Mesenchymal stem cell (in vitro differentiated cells and primary cell): Measurements from ENCODE around the gene LARGE1.

ENCODE experiments used
- DNase-seq: peaks from one replicate; pipeline ENCODE4 v3.0.0-alpha.2; 2013
- H2AFZ ChIP-seq: one replicate; pipeline ENCODE4 v1.6.1; 2013; ENCODE audit warnings: low read depth, mild to moderate bottlenecking, control low read depth, inconsistent platforms, low read length, moderate library complexity
- H2AK5ac ChIP-seq: 2 replicates; pipeline ENCODE4 v1.6.1; 2013; ENCODE audit warnings: low read length, moderate library complexity, mild to moderate bottlenecking, inconsistent platforms; ENCODE audit not compliant: severe bottlenecking
- H2BK120ac ChIP-seq: one replicate; pipeline ENCODE4 v1.6.1; 2013; ENCODE audit warnings: low read depth, mild to moderate bottlenecking, inconsistent platforms, low read length, moderate library complexity
- H2BK12ac ChIP-seq, 2 experiments: one replicate each; pipeline ENCODE4 v1.6.1; 2013; ENCODE audit warnings: inconsistent platforms in 2 of 2, low read length in 2 of 2, mild to moderate bottlenecking in 2 of 2, moderate library complexity in 2 of 2, control low read depth in 1 of 2
- H2BK15ac ChIP-seq: one replicate; pipeline ENCODE4 v1.6.1; 2013; ENCODE audit warnings: mild to moderate bottlenecking, low read depth, inconsistent platforms; ENCODE audit not compliant: poor library complexity, severe bottlenecking
- H2BK5ac ChIP-seq: 2 replicates; pipeline ENCODE4 v1.6.1; 2013; ENCODE audit warnings: low read depth, mild to moderate bottlenecking, low read length, control low read depth, inconsistent platforms; ENCODE audit not compliant: poor library complexity, severe bottlenecking
- H3K14ac ChIP-seq, 2 experiments: one replicate each; pipeline ENCODE4 v1.6.1; 2013; ENCODE audit warnings: inconsistent platforms in 2 of 2, low read length in 2 of 2, control low read depth in 1 of 2, mild to moderate bottlenecking in 1 of 2, moderate library complexity in 1 of 2
- H3K18ac ChIP-seq, 2 experiments: one replicate each; pipeline ENCODE4 v1.6.1; 2013; ENCODE audit warnings: inconsistent platforms in 2 of 2, low read length in 2 of 2, control low read depth in 1 of 2, low read depth in 1 of 2, mild to moderate bottlenecking in 1 of 2
- H3K23ac ChIP-seq, 2 experiments: one replicate each; pipeline ENCODE4 v1.6.1; 2013; ENCODE audit warnings: inconsistent platforms in 2 of 2, low read length in 2 of 2, mild to moderate bottlenecking in 2 of 2, moderate library complexity in 2 of 2, control low read depth in 1 of 2
- H3K27ac ChIP-seq: 2 replicates; pipeline ENCODE4 v1.5.1; 2013; ENCODE audit warnings: mild to moderate bottlenecking, moderate library complexity, low read length, control low read depth, inconsistent platforms; ENCODE audit not compliant: poor library complexity, severe bottlenecking
- H3K27me3 ChIP-seq, 2 experiments: 2 replicates each; pipeline versions ENCODE4 v1.6.1 to v1.7.0; 2013; ENCODE audit warnings: low read length in 2 of 2, mild to moderate bottlenecking in 2 of 2, moderate library complexity in 2 of 2, control low read depth in 1 of 2, inconsistent platforms in 1 of 2; ENCODE audit not compliant: control insufficient read depth in 1 of 2, insufficient read depth in 1 of 2
- H3K36me3 ChIP-seq, 2 experiments: 2 replicates each; pipeline versions ENCODE4 v1.6.1 to v1.7.0; 2013; ENCODE audit warnings: low read length in 2 of 2, control low read depth in 1 of 2, inconsistent platforms in 1 of 2, low read depth in 1 of 2, mild to moderate bottlenecking in 1 of 2; ENCODE audit not compliant: insufficient read depth in 2 of 2, control insufficient read depth in 1 of 2
- H3K4ac ChIP-seq, 2 experiments: one replicate each; pipeline ENCODE4 v1.6.1; 2013; ENCODE audit warnings: inconsistent platforms in 2 of 2, low read length in 2 of 2, mild to moderate bottlenecking in 2 of 2, moderate library complexity in 2 of 2, control low read depth in 1 of 2, low read depth in 1 of 2
- H3K4me1 ChIP-seq: 2 replicates; pipeline ENCODE4 v1.6.1; 2013; ENCODE audit warnings: low read depth, low read length, control low read depth; ENCODE audit not compliant: control insufficient read depth, insufficient read depth
- H3K4me2 ChIP-seq: 2 replicates; pipeline ENCODE4 v1.6.1; 2013; ENCODE audit warnings: low read length, mild to moderate bottlenecking, inconsistent platforms; ENCODE audit not compliant: poor library complexity, severe bottlenecking
- H3K4me3 ChIP-seq, 2 experiments: 2 replicates each; pipeline versions ENCODE4 v1.5.1 to v1.7.0; 2013; ENCODE audit warnings: low read length in 2 of 2, mild to moderate bottlenecking in 2 of 2, control low read depth in 1 of 2, low read depth in 1 of 2; ENCODE audit not compliant: insufficient read depth in 1 of 2
- H3K79me1 ChIP-seq: replicated peaks from 2 replicates; pipeline ENCODE4 v1.6.1; 2013; ENCODE audit warnings: mild to moderate bottlenecking, control low read depth, low read length, inconsistent platforms; ENCODE audit not compliant: poor library complexity, severe bottlenecking
- H3K9ac ChIP-seq: 2 replicates; pipeline ENCODE4 v1.7.0; 2013; ENCODE audit warnings: mild to moderate bottlenecking, low read length, moderate library complexity
- H3K9me3 ChIP-seq: 2 replicates; pipeline ENCODE4 v1.7.0; 2013; ENCODE audit warnings: mild to moderate bottlenecking, low read length; ENCODE audit not compliant: control insufficient read depth
- H4K8ac ChIP-seq: one replicate; pipeline ENCODE4 v1.6.1; 2013; ENCODE audit warnings: inconsistent platforms, mild to moderate bottlenecking, low read length, moderate library complexity
- H4K91ac ChIP-seq: one replicate; pipeline ENCODE4 v1.6.1; 2013; ENCODE audit warnings: mild to moderate bottlenecking, low read length, inconsistent platforms
- WGBS: methylation state at CpG from one replicate; pipeline ENCODE4 v1.1.7; 2013; ENCODE audit warnings: mixed read lengths; 5-methylcytosine and 5-hydroxymethylcytosine counted together

Gene LARGE1

DNA sequence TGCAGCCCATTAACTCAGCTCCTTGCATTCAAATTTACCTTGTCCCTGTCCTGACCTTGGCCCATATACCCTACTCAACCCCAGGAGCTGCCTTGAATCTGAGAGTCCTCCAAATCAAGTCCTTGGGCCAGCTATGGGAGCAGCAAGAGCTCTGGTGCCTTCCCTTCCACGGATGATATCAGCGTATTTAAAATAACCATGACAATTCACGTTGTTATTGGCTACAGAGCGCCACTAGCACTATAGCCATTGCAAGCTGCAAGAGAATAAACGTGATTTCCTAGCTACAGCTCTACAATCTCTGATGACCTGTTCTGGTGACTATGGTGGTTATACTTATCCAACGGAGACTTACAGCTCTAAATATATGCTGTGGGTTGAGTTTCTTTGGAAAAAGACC, 357.8 kb downstream of the LARGE1 start:
- Histone ChIP-seq H3K4me2 (no peak overlapping the region), H3K4ac (no peak overlapping the region), H4K91ac (no peak overlapping the region), H2AFZ (no peak overlapping the region), H3K4me1 (no peaks in the 10 kb centered on the region), H4K8ac (no peak overlapping the region), H3K27me3 (no peaks in the 10 kb centered on the region), H3K23ac (no peak overlapping the region), H2BK15ac (no peak overlapping the region), H3K79me1 (no peaks in the 10 kb centered on the region), H3K36me3 (peaks cover 0 to 12% of the 10 kb centered on the region in 2 experiments), H2BK120ac (no peak overlapping the region), H2BK5ac (no peak overlapping the region), H3K4me3 (no peak overlapping the region), H3K27ac (no peak overlapping the region), H2AK5ac (no peak overlapping the region), H3K14ac (no peak overlapping the region), H3K9me3 (no peaks in the 10 kb centered on the region), H3K9ac (no peak overlapping the region), H3K18ac (no peak overlapping the region), H2BK12ac (no peak overlapping the region)
- 95% methylated on average over 6 of the region's 6 CpGs for WGBS
- no peak for DNase-seq

GRCh38 chr22:33561149-33561807, 359.0 kb downstream of the LARGE1 start:
- no peak overlapping the region for H4K91ac ChIP-seq
- H3K36me3 ChIP-seq: peaks cover 0 to 12% of the 10 kb centered on the region in 2 experiments
- no peak overlapping the region for H3K4me3 ChIP-seq

DNA sequence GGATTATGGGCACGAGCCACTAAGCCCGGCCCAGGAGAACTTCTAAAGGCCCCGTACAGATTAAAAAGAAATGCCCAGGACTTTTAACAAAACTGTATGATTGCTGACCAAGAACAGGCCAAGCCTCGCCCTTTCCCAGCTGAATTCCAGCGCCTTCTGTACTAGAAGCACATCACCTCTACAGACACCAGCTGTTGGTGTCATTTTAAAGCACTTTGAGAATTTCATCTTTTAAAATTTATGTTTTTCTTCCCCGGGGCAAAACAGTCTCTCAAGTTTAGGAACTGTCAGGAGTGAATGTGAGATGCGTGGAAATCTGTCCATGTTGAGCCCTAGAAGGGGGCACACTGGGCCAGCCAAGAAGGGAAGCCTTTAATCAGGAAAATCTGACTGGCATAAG, 362.4 kb downstream of the LARGE1 start:
- H2BK120ac ChIP-seq: no peak overlapping the region
- H3K18ac ChIP-seq: no peak overlapping the region
- no peaks in the 10 kb centered on the region for H3K9me3 ChIP-seq
- no peaks in the 10 kb centered on the region for H3K79me1 ChIP-seq
- peaks cover 3% of the 10 kb centered on the region for H3K4me1 ChIP-seq
- H2AFZ ChIP-seq: no peak overlapping the region
- no peak overlapping the region for H2BK12ac ChIP-seq
- H2BK15ac ChIP-seq: no peak overlapping the region
- over 99% methylated on average over 7 of the region's 7 CpGs for WGBS
- no peak overlapping the region for H3K27ac ChIP-seq
- no peak overlapping the region for H2AK5ac ChIP-seq
- peaks cover 0 to 18% of the 10 kb centered on the region in 2 experiments for H3K36me3 ChIP-seq
- no peak overlapping the region for H3K9ac ChIP-seq
- no peak overlapping the region for H3K4me2 ChIP-seq
- no peak overlapping the region for H3K14ac ChIP-seq
- no peak overlapping the region for H3K4ac ChIP-seq
- no peak for DNase-seq
- H3K27me3 ChIP-seq: peaks cover 0 to 5% of the 10 kb centered on the region in 2 experiments
- no peak overlapping the region for H3K4me3 ChIP-seq
- no peak overlapping the region for H3K23ac ChIP-seq
- H4K91ac ChIP-seq: no peak overlapping the region
- no peak overlapping the region for H4K8ac ChIP-seq
- H2BK5ac ChIP-seq: no peak overlapping the region

More at GRCh38 chr22:33561149-33561807, 359.0 kb downstream of the LARGE1 start:
- Histone ChIP-seq H2AK5ac (no peak overlapping the region), H4K8ac (no peak overlapping the region), H2BK12ac (no peak overlapping the region), H3K4me2 (no peak overlapping the region), H2AFZ (no peak overlapping the region), H3K27me3 (no peaks in the 10 kb centered on the region), H3K4me1 (peaks cover 3% of the 10 kb centered on the region), H3K18ac (no peak overlapping the region), H3K9ac (no peak overlapping the region), H3K9me3 (no peaks in the 10 kb centered on the region), H3K4ac (no peak overlapping the region), H3K27ac (no peak overlapping the region), H3K79me1 (no peaks in the 10 kb centered on the region), H3K14ac (no peak overlapping the region), H2BK15ac (no peak overlapping the region), H2BK5ac (no peak overlapping the region), H3K23ac (no peak overlapping the region), H2BK120ac (no peak overlapping the region)
- 94% methylated on average over 9 of the region's 9 CpGs for WGBS
- DNase-seq: no peak

- H2BK120ac ChIP-seq: no peak overlapping the region
- no peak overlapping the region for H4K8ac ChIP-seq
- H3K4me2 ChIP-seq: no peak overlapping the region
- H3K4me3 ChIP-seq: no peak overlapping the region
- H3K4me1 ChIP-seq: peaks cover 3% of the 10 kb centered on the region
- H3K9me3 ChIP-seq: no peaks in the 10 kb centered on the region
- DNase-seq: no peak
- H4K91ac ChIP-seq: no peak overlapping the region
- H2BK15ac ChIP-seq: no peak overlapping the region
- no peak overlapping the region for H2AFZ ChIP-seq
- H3K18ac ChIP-seq: no peak overlapping the region
- no peak overlapping the region for H3K14ac ChIP-seq
- H3K79me1 ChIP-seq: no peaks in the 10 kb centered on the region
- 92% methylated on average over 4 of the region's 5 CpGs for WGBS
- H3K9ac ChIP-seq: no peak overlapping the region
- no peak overlapping the region for H2BK5ac ChIP-seq
- H3K4ac ChIP-seq: no peak overlapping the region
- peaks cover 0 to 6% of the 10 kb centered on the region in 2 experiments for H3K36me3 ChIP-seq
- H3K27me3 ChIP-seq: peaks cover 0 to 5% of the 10 kb centered on the region in 2 experiments
- H3K27ac ChIP-seq: peak overlapping the region; percentile 75
- H2BK12ac ChIP-seq: no peak overlapping the region
- no peak overlapping the region for H3K23ac ChIP-seq
- no peak overlapping the region for H2AK5ac ChIP-seq
Measured at GRCh38 chr22:33555814-33556522, 364.3 kb downstream of the LARGE1 start.
